HG03565 (cell line): ENCODE measurements around the gene NOTUM.
"Not testable (repeated sequence)": the region's sequence is repeated elsewhere in the genome, so short reads cannot be mapped to it uniquely, and the experiment has no call there.

Source experiments
- ATAC-seq: cut with Tn5 transposase; IDR thresholded peaks from one replicate; pipeline ENCODE4 v1.9.1; 2021; ENCODE audit warnings: mild to moderate bottlenecking, moderate library complexity; ENCODE audit not compliant: unreplicated experiment

The NOTUM gene

DNA sequence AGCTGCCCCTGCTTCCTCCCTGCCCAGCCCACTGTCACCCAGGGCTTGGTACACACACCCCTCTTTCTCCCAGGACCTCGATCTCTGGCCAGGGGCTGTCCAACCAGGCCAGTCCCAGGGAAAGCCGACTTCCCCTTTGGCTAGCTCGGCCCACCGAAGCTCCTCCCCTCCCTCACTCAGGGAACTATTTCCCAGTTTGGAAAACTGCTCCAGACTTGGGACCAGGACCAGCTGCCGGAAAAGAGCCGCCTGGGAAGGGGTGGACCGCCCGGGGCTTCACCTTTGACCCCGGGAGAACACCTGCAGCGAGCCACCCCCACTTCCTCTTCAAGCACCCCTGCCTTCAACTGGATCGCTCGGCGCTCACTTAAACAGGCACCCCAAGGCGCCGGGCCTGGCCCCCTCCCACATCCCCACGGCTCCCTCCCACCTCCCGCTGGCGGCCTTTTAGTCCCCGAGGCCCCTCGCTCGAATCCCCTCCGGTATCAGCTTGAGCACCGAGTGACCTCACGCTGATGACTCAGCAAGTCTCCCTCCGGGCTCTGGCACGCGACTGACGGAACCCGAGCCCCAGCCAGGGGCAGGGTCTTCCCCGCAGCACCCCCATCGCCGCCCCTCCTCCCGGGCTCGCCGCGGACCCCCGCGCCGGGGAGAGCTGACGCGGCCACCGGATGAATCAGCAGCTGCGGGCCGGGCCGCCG lies 34.4 kb downstream of the NOTUM start:
- peak; percentile 20 for ATAC-seq

GRCh38 chr17:81925860-81926450 lies 35.0 kb downstream of the NOTUM start:
- no peak for ATAC-seq

GRCh38 chr17:81924557-81925532 lies 36.1 kb downstream of the NOTUM start:
- no peak for ATAC-seq

DNA sequence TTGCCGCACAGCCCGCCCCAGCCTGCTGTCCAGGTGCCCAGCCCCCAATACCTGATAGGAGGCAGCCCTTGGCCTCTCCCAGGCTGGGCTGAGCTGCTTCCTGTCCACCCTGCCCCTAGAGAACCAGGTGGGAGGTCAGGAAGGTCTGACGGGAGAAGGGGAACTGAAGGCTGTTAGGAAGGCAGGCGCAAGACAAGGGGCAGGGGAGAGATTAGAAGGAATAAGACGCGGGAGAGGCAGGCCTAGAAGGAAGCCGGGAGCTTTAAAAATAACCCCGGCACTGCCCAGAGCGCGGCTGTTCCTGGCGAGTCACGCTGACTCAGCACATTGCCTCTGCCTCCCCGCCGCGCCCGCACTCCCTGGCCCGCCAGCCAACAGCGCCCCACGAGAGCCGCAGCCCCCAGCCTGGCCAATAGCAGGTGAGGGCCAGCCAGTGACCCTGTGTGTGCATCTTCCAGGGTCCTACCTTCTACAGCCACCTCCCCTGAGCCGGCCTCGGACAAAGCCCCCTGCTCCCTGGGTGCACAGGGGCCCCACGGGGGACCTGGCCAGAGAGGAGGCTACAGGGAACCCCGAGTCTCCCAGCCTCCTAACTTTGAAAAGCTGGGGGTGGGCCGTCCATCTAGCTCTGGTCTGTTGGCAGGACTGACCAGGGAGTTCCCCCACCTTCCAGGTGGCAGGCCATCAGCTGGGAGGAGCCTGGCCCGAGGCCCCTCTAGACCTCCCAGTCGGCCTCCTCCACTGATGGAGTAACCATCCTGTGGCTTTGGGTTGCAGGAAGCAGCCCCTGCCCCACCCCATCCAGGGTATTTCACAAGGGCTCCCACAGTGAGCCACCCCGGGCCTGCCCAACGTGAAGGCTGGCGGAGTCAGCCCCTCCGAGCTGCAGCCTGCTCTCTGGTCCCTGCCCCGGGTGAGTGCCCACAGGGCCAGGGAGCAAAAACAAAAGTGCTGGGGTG lies 37.4 kb downstream of the NOTUM start:
- no peak for ATAC-seq

DNA sequence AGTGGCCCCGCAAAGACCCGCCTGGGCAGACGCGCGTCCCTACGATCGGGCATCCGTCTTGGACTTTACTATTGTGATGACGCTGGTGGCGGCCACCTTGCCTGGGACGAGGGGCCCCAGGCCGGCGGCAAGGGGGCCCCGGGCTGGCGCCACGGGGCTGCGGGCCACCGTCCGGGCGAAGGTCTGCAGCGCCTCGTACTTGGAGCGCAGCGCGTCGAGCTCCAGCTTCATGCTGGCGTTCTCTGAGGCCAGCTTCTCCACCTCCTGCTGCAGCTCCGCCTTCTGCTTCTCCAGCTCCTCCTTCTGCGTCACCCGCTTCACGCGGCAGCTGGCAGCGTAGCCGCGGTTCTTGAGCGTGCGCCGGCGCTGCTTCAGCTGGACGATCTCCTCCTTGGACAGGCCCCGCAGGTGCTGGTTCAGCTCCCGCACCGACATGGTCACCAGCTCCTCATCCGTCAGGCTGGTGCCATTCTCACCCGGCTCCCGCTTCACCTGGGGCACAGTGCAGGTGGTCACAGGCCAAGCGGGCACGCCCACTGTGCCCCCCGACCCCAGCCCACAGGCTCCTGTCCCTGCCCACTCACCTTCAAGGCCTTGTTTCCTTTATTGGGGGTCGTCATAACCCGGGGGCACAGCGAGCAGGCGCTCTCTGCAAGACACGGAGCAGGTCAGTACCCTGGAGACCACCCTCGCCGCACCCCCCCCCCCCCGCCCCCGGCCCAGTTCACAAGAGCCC lies 38.3 kb downstream of the NOTUM start:
- ATAC-seq: no peak

DNA sequence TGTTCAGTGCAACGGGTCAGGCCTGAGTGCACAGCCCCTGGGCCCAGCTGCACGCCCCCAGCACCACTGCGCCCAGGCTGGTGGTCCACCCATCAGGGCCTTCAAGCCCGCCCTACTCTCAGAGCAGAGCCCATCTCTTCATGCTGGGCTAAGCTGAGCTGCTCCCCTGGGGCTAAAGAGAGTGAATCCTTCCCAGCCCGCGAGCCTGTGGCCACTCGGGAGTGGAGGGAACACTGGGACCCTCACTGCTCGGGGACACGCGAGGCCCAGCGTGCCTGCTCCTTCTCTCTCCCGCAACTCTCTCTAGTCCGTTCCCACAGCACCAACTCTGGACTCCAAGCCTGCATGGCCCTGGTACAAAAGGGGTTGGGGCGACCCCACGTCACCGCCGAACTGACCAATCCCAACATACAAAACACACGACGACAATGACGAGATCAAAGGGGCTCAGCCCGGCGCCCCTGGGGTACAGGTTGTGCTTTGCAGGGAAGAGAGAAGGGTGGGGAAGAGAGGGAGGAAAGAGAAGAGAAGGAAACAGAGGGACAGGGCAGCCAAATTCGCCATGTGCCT lies 38.9 kb downstream of the NOTUM start:
- no peak for ATAC-seq

DNA sequence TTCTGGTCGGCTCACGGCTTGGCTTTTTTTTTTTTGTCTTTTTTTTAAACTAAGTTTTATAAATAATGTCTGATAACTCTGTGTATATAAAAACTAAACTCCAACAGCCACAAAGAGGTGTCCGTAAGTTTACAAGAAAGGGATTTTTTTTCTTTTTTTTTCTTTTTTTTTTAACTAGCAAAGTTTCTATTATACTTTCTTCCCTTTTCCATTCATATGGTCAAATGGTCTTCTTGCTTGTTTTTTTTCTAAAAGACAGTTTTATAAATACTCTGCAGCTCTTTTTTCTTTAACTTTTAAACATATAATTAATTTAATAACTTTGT lies 39.5 kb downstream of the NOTUM start:
- ATAC-seq: no peak

- no peak for ATAC-seq
Measured at GRCh38 chr17:81920612-81921536, 40.1 kb downstream of the NOTUM start.

DNA sequence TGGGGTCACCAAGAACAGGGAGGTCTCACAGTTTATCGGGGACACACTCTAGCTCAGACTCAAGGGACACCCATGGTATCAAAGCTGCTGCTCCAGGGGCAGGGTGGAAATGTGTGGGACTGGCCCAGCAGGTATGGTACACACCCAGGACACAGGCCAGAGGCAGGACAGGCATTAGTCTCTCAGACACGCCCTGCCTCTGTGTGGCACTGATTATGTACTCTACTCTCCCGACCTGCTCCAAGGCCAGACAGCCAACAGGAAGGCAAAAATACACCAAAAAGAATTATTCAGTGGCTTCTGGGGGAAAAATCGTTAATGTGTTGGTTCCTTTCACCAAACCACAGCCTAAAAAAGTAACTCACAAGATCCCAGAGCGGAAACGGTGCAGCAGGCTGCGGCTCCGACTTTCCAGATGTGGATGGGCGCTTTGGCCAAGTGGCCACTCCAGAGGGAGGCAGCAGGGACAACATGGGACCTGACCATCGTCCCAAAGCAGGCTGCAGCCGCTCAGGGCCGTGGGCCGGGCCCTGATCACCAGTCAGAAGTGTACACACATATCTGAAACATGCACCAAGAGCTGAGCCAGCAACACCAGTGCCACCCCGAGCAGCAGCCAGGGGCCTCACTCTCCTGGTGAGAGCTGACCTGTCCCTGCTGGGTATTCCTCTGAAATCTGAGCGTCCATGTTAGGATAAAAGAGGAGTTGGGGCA lies 42.0 kb downstream of the NOTUM start:
- ATAC-seq: no peak

GRCh38 chr17:81918333-81918669 lies 42.7 kb downstream of the NOTUM start:
- ATAC-seq: not testable (repeated sequence)

GRCh38 chr17:81917565-81918332 lies 43.2 kb downstream of the NOTUM start, which contains the start of gene SIRT7:
Gene SIRT7 (minus strand): TSS chr17:81918176. CDS start chr17:81918131, 45 bp downstream.
- ATAC-seq: peak; percentile 63

- no peak for ATAC-seq
Measured at GRCh38 chr17:81916234-81917001, 44.6 kb downstream of the NOTUM start.

DNA sequence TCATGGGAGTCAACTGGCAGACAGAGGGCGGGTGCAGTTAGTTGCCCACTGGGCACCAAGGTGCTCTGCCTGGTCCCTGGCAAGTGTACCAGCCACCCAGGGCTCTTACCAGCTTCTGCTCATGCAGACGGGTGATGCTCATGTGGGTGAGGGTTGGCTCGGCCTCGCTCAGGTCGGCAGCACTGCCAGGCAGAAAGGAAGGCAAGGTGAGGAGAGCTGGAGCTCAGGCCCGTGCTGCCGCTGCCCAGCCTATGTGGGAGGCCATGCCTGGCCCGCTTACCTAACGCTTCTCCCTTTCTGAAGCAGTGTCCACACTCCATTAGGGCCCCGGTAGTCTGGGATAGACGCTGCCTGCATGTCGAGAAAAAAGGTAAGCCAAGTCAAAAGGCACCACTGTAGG lies 45.7 kb downstream of the NOTUM start:
- ATAC-seq: no peak

DNA sequence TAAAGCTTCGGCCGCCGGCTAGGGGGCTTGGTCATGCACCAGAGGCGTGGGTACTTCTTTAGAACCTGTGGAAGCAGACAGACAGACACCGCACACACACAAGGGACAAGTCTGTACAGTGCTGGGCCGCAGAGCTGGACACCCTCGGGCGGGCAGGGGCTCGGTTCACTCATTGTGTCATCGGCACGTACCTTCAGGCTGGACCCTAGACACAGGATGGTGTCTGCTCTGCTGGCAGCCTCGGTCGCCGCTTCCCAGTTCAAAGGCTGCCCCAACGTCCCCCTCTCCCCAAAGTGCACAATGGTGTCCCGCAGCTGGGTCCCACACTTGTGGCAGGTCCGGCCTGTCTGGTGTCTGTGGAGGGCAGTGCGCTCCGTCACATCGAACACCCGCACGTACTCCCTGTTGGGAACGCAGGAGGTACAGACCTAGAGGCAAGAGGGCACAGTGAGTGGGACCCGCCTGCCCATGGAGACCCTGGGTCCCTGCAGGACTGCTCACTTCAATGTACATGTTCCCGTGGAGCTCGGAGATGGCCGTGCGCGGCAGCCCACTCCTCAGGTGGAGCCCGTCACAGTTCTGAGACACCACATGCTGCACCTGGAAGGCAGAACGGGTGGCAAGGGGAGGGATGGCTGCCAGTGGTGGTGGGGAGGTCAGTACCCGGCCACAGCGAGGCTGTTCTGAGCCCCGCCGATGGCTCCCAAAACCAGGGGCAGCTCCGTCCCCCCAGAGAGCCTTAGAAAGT lies 46.7 kb downstream of the NOTUM start:
- no peak for ATAC-seq

- no peak for ATAC-seq
Measured at GRCh38 chr17:81913394-81914102, 47.4 kb downstream of the NOTUM start.
